Measurements from ENCODE around the gene PACRG.

- TF ChIP-seq, protein P1, sequence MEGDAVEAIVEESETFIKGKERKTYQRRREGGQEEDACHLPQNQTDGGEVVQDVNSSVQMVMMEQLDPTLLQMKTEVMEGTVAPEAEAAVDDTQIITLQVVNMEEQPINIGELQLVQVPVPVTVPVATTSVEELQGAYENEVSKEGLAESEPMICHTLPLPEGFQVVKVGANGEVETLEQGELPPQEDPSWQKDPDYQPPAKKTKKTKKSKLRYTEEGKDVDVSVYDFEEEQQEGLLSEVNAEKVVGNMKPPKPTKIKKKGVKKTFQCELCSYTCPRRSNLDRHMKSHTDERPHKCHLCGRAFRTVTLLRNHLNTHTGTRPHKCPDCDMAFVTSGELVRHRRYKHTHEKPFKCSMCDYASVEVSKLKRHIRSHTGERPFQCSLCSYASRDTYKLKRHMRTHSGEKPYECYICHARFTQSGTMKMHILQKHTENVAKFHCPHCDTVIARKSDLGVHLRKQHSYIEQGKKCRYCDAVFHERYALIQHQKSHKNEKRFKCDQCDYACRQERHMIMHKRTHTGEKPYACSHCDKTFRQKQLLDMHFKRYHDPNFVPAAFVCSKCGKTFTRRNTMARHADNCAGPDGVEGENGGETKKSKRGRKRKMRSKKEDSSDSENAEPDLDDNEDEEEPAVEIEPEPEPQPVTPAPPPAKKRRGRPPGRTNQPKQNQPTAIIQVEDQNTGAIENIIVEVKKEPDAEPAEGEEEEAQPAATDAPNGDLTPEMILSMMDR (IDR thresholded peaks at IDR 0.05): no peak
- TF ChIP-seq, protein P2, sequence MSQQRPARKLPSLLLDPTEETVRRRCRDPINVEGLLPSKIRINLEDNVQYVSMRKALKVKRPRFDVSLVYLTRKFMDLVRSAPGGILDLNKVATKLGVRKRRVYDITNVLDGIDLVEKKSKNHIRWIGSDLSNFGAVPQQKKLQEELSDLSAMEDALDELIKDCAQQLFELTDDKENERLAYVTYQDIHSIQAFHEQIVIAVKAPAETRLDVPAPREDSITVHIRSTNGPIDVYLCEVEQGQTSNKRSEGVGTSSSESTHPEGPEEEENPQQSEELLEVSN (IDR thresholded peaks at IDR 0.05; ENCODE audit: borderline replicate concordance, low read depth): no peak
- TF ChIP-seq NPAS2 (CRISPR knock-in tag; IDR thresholded peaks at IDR 0.05; ENCODE audit: borderline replicate concordance) (no peak), POLR2A (IDR thresholded peaks at IDR 0.05; ENCODE audit: low read length) (no peak)
- TF ChIP-seq, protein P3, sequence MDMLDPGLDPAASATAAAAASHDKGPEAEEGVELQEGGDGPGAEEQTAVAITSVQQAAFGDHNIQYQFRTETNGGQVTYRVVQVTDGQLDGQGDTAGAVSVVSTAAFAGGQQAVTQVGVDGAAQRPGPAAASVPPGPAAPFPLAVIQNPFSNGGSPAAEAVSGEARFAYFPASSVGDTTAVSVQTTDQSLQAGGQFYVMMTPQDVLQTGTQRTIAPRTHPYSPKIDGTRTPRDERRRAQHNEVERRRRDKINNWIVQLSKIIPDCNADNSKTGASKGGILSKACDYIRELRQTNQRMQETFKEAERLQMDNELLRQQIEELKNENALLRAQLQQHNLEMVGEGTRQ (IDR thresholded peaks at IDR 0.05): no peak
Observed at GRCh38 chr6:162845972-162846371, 118.2 kb downstream of the PACRG start.
